ENCODE results near the gene PTPRE.

Gene PTPRE

GRCh38 chr10:127909716-127910463 is 3.0 kb downstream of the PTPRE start:
- no peak for DNase-seq

DNA sequence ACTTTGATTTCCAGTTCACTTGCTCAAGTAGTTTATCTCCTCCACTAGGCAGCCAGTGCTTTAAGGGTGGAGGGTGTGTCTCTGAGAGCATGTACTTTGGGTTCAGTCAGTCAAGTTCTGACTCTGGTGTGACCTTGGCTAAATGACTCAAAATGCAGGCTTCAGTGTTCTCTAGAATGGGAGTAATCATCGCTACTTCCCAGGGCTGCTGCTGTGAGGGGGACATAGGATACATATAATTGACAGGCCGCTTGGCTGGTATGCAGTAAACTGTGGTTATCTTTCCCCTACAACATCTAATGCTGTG is 3.5 kb downstream of the PTPRE start:
- no peak for DNase-seq

GRCh38 chr10:127911218-127911866 is 4.4 kb downstream of the PTPRE start:
- no peak for DNase-seq

DNA sequence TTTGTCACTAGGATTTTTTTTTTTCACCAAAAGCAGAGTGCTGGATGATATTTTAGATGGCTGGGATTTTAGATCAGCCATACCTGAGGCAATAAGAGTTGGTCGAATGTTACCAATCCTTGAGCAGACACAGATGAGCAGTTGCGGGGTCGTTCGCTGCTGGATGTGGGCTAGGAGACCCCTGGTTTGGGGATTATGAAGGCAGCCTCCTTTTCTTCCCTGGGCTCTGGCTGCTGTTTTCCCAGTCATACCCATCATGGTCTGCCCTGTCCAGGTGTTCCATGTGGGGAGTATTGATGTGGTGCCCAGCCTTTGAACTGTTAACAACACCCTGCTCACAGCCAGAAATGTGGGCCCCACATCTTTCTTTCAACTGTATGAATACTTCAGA is 5.0 kb downstream of the PTPRE start:
- DNase-seq, result no peak

GRCh38 chr10:127912607-127913367 is 5.9 kb downstream of the PTPRE start:
- DNase-seq, result no peak

- no peak for DNase-seq
These were observed 6.5 kb downstream of the PTPRE start for GRCh38 chr10:127913368-127913759.

DNA sequence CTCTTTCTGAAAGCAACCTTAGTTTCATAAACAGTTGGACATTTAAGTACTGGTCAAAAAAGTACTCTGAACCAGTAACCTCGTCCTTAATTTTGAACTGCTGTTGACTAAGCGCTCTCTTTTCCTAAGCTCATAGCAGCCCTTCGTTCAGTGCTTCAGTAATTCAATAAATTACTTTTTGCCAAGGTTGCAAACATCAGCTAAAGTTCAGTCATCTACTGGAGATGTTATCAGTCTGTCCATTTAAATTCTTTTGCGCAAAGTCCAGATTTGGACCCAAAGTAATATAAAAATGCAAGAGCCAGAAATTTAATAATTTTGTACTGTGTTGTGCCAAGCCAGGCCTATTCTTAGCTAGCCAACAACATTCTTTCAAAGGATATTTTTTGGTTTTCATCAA is 8.4 kb downstream of the PTPRE start:
- DNase-seq, result no peak

- no peak for DNase-seq
These were observed 9.9 kb downstream of the PTPRE start for GRCh38 chr10:127916826-127917225.

GRCh38 chr10:127918572-127918971 is 11.7 kb downstream of the PTPRE start:
- DNase-seq, result peak; percentile 27

- peak; percentile 40 for DNase-seq
These were observed 12.7 kb downstream of the PTPRE start for GRCh38 chr10:127919418-127920271.

DNA sequence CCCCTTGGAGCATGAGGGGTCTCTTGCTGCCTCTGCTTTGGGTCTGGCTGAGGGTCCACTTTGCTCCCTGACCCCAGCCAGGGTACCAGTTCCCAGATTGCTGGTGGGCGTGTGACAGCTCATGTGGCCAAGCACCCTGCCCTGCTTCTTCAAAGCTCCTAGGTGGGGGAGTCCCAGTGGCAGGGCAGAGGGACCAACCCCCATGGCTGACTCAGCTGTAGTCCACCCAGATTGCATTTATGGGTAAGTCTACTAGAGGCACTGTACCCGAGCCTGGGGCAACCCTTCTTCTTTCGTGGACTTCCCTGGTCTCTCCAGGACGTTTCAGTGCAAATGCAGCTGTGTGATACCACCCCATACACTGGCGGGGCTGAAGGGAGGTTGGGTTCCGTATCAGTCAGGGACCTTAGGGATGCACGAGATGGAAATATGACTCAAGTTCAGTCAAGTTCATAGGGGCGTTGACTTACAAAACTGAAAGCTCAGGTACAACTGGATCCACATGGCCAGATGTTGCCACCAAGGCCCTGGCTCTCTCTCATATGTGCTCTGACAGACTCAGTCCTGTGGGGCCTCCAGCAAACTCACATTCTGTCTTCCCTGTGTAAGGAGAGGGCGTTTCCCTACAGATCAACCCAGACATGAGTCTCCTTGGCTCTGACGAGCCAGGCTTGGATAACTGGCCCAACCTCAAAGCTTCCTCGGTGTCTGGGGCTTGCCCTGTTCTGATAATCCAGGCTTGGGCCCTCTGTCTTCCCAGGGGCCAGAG is 13.6 kb downstream of the PTPRE start:
- DNase-seq, result no peak

GRCh38 chr10:127921075-127921752 is 14.3 kb downstream of the PTPRE start:
- DNase-seq, result no peak

- no peak for DNase-seq
These were observed 14.8 kb downstream of the PTPRE start for GRCh38 chr10:127921753-127922145.

DNA sequence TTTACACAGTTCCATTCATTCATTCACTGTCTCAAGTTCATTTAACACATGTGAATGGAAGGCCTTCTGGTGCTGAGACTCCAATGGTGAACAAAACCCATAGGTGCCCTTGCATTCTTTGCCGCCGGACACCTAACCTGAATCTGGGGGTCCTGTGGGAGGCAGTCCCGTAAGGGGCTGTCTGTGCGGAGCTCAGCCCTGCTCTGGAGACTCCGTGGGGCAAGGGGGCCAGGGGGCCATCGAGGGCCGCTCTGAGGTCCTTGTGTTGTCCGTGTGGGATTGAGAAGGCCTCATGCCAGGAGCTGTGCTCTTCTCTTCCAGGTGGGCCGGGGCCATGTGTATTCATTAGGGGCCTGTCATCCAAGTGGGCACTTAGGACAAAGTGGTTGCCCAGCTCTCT is 15.3 kb downstream of the PTPRE start:
- DNase-seq, result no peak

GRCh38 chr10:127922675-127923366 is 15.9 kb downstream of the PTPRE start:
- peak; percentile 27 for DNase-seq

DNA sequence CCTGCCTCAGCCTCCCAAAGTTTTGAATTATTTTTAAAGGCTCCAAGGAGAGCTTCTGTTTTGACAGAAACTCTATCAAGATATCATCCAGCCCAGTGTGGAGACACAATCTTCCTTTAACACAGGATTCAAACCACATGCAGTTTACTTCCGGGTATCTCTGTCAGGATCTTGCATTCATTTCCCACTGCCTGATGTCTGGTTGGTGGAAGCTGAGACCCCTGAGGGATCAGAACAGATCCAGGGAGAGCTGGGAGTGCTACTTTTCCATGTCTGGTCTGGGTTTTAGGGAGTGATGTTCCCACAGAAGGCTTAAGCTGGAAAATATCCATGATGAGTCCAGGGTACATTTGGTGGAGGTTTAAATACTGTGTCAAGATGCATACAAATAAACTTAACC is 16.7 kb downstream of the PTPRE start:
- no peak for DNase-seq

DNA sequence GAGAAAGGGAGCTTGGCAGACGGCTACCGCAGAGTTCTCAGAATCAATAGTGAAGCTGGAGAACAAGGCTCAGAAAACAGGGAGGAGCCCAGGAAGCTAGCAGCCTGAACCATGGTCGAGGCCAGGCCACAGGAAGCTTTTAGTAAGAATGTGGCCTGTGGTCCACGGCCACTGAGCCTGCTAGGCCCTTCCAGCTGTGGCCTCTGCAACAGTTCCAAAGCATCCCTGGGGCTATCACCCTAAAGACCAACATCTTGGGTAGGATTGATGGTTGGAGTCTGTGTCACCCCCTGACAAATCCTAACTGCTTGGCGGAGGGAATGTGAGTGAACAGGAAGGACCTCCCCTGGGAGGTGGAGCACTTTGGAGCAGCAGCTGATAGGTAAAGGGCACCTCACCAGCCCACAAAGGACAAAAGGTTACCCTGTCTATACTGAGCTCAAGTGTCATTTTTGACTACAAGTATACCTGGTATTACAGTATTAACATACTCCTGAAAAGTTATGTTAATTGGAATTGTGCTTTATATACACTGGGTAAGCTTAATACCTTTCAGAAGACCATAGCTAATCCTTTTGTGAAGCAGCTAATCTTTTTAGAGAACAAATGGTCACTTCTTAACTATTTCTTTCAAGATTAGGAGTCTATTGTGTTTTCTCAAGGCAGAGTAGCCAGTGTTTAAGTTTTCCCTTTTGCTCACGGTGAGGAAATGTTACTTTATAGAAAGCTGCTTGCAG is 18.7 kb downstream of the PTPRE start:
- no peak for DNase-seq

DNA sequence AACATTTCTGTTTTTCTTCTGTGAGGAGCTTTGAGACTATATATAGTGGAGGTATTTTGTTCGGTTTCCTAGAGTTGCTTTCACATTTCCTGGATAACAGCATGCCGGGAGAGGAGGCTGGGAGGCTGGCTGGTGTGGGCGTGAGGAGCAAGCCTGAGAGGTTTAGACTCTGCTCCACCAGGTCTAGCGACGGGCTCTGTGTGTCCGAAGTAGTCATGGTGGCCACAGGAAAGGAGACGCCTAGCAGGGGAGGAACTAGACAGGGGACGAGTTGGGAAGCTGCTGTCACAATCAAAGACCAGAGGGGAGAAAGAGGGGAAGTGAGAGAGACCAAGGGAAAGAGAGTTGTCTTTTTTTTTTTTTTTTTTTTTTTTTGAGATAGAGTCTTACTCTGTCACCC is 19.6 kb downstream of the PTPRE start:
- DNase-seq, result no peak

- no peak for DNase-seq
These were observed 21.3 kb downstream of the PTPRE start for GRCh38 chr10:127928021-127928806.
